H9 (cell line): ENCODE results near the gene SYVN1. TPM values are rescaled to one million over a fixed set of nuclear protein-coding genes. Genes with fewer than 3 reads are reported as not detected.

Experiments
- DNase-seq: peaks from one replicate; pipeline ENCODE4 v3.0.0-alpha.2; 2017
- H2AFZ ChIP-seq: one replicate; pipeline ENCODE4 v1.6.1; 2013; ENCODE audit warnings: mild to moderate bottlenecking, low read length, control low read depth, moderate library complexity
- H2AK5ac ChIP-seq: 2 replicates; pipeline ENCODE4 v1.6.1; 2013; ENCODE audit warnings: low read length, control low read depth, mixed read lengths; ENCODE audit not compliant: insufficient read length
- H2BK120ac ChIP-seq: one replicate; pipeline ENCODE4 v1.6.1; 2013; ENCODE audit warnings: low read depth, mild to moderate bottlenecking, low read length, control low read depth, inconsistent platforms; ENCODE audit not compliant: poor library complexity, severe bottlenecking
- H2BK12ac ChIP-seq: 2 replicates; pipeline ENCODE4 v1.6.1; 2013; ENCODE audit warnings: low read length, control low read depth, mixed read lengths, low read depth; ENCODE audit not compliant: insufficient read length
- H2BK15ac ChIP-seq: 2 replicates; pipeline ENCODE4 v1.6.1; 2013; ENCODE audit warnings: low read depth, low read length, control low read depth
- H2BK20ac ChIP-seq: one replicate; pipeline ENCODE4 v1.6.1; 2013; ENCODE audit warnings: low read depth, mild to moderate bottlenecking, low read length, control low read depth, inconsistent platforms; ENCODE audit not compliant: poor library complexity, severe bottlenecking
- H2BK5ac ChIP-seq: 2 replicates; pipeline ENCODE4 v1.6.1; 2013; ENCODE audit warnings: low read length, control low read depth, mixed read lengths; ENCODE audit not compliant: insufficient read length
- H3K14ac ChIP-seq: 2 replicates; pipeline ENCODE4 v1.6.1; 2013; ENCODE audit warnings: low read length, control low read depth; ENCODE audit not compliant: insufficient read depth
- H3K18ac ChIP-seq: 2 replicates; pipeline ENCODE4 v1.6.1; 2013; ENCODE audit warnings: low read depth, mild to moderate bottlenecking, mixed read lengths, low read length, control low read depth; ENCODE audit not compliant: insufficient read length
- H3K23ac ChIP-seq: 2 replicates; pipeline ENCODE4 v1.6.1; 2013; ENCODE audit warnings: low read length, control low read depth, mixed read lengths, low read depth; ENCODE audit not compliant: insufficient read length
- H3K23me2 ChIP-seq: 2 replicates; pipeline ENCODE4 v1.6.1; 2013; ENCODE audit warnings: low read depth, mild to moderate bottlenecking, mixed read lengths, low read length, control low read depth; ENCODE audit not compliant: insufficient read length, poor library complexity, severe bottlenecking
- H3K27ac ChIP-seq: 2 replicates; pipeline ENCODE4 v1.5.1; 2013; ENCODE audit warnings: low read length, control low read depth, mixed read lengths, low read depth; ENCODE audit not compliant: insufficient read length
- H3K27me3 ChIP-seq: 2 replicates; pipeline ENCODE4 v1.6.1; 2013; ENCODE audit warnings: low read length, control low read depth, inconsistent platforms; ENCODE audit not compliant: insufficient read depth
- H3K4ac ChIP-seq: 2 replicates; pipeline ENCODE4 v1.6.1; 2013; ENCODE audit warnings: low read depth, mild to moderate bottlenecking, control low read depth, inconsistent platforms, low read length, moderate library complexity
- H3K4me1 ChIP-seq: 2 replicates; pipeline ENCODE4 v1.6.1; 2013; ENCODE audit warnings: low read length, control low read depth, inconsistent platforms; ENCODE audit not compliant: insufficient read depth
- H3K4me2 ChIP-seq: 2 replicates; pipeline ENCODE4 v1.6.1; 2013; ENCODE audit warnings: low read length, control low read depth, mixed read lengths; ENCODE audit not compliant: insufficient read length, insufficient read depth
- H3K56ac ChIP-seq: 2 replicates; pipeline ENCODE4 v1.6.1; 2013; ENCODE audit warnings: low read depth, mild to moderate bottlenecking, mixed read lengths, low read length, control low read depth; ENCODE audit not compliant: insufficient read length
- H3K79me1 ChIP-seq: 2 replicates; pipeline ENCODE4 v1.6.1; 2013; ENCODE audit warnings: low read depth, mild to moderate bottlenecking, moderate library complexity, low read length, control low read depth, inconsistent platforms; ENCODE audit not compliant: insufficient read depth, poor library complexity, severe bottlenecking
- H3K79me2 ChIP-seq: 2 replicates; pipeline ENCODE4 v1.6.1; 2013; ENCODE audit warnings: low read length, control low read depth, inconsistent platforms; ENCODE audit not compliant: insufficient read depth
- H3K9ac ChIP-seq: 2 replicates; pipeline ENCODE4 v1.6.1; 2013; ENCODE audit warnings: low read length, control low read depth, mixed read lengths; ENCODE audit not compliant: insufficient read length; ENCODE audit errors: extremely low read depth
- H3K9me3 ChIP-seq: one replicate; pipeline ENCODE4 v1.6.1; 2013; ENCODE audit warnings: low read depth, low read length, inconsistent platforms; ENCODE audit not compliant: control insufficient read depth
- H3T11ph ChIP-seq: one replicate; pipeline ENCODE4 v1.6.1; 2013; ENCODE audit warnings: mild to moderate bottlenecking, low read length, control low read depth, inconsistent platforms
- H4K20me1 ChIP-seq: one replicate; pipeline ENCODE4 v1.6.1; 2013; ENCODE audit not compliant: control insufficient read depth, insufficient read length, insufficient read depth
- H4K5ac ChIP-seq: 2 replicates; pipeline ENCODE4 v1.6.1; 2013; ENCODE audit warnings: low read depth, mild to moderate bottlenecking, mixed read lengths, low read length, control low read depth; ENCODE audit not compliant: insufficient read length
- H4K8ac ChIP-seq: replicated peaks from 2 replicates; pipeline ENCODE4 v1.6.1; 2013; ENCODE audit warnings: low read length, control low read depth, mixed read lengths, low read depth; ENCODE audit not compliant: insufficient read length
- H4K91ac ChIP-seq: 2 replicates; pipeline ENCODE4 v1.6.1; 2013; ENCODE audit warnings: low read depth, mild to moderate bottlenecking, moderate library complexity, mixed read lengths, low read length, control low read depth; ENCODE audit not compliant: insufficient read length
- H3K27ac Mint-ChIP-seq, 3 experiments: 2 replicates in 2 of 3; 3 replicates in 1 of 3; pipeline ENCODE4 v1.8.0; 2020 to 2021; ENCODE audit warnings: mixed read lengths in 3 of 3, mild to moderate bottlenecking in 1 of 3, moderate library complexity in 1 of 3
- H3K27me3 Mint-ChIP-seq: 2 replicates; pipeline ENCODE4 v1.8.0; 2021; ENCODE audit warnings: low read depth, mild to moderate bottlenecking, moderate library complexity, mixed read lengths
- H3K36me3 Mint-ChIP-seq, 3 experiments: 2 replicates in 2 of 3; 3 replicates in 1 of 3; pipeline ENCODE4 v1.8.0; 2020 to 2021; ENCODE audit warnings: low read depth in 3 of 3, mixed read lengths in 3 of 3; ENCODE audit not compliant: insufficient read depth in 1 of 3
- H3K4me1 Mint-ChIP-seq, 2 experiments: 2 replicates each; pipeline ENCODE4 v1.8.0; 2020; ENCODE audit warnings: mixed read lengths in 2 of 2
- H3K4me3 Mint-ChIP-seq, 2 experiments: 2 replicates in 1 of 2; 3 replicates in 1 of 2; pipeline ENCODE4 v1.8.0; 2020 to 2021; ENCODE audit warnings: mild to moderate bottlenecking in 2 of 2, mixed read lengths in 2 of 2, moderate library complexity in 1 of 2
- H3K9me3 Mint-ChIP-seq, 2 experiments: 2 replicates in 1 of 2; 3 replicates in 1 of 2; pipeline ENCODE4 v1.8.0; 2020; ENCODE audit warnings: mild to moderate bottlenecking in 2 of 2, mixed read lengths in 2 of 2, moderate library complexity in 1 of 2
- CTCF ChIP-seq: fragments of 200-600 bp; sonication (generic); conservative IDR thresholded peaks from 3 replicates; pipeline ENCODE4 v1.8.0; 2021; ENCODE audit warnings: antibody characterized with exemption, mild to moderate bottlenecking
- WGBS: extraction: QIAGEN DNeasy Blood & Tissue Kit; methylation state at CpG from one replicate; pipeline ENCODE4 v1.1.7; 2013; ENCODE audit warnings: missing lambda C conversion rate, low lambda C conversion rate, mixed read lengths; ENCODE audit not compliant: insufficient read length; ENCODE audit errors: extremely low coverage; 5-methylcytosine and 5-hydroxymethylcytosine counted together
- total RNA-seq: library from RNA; stranded (reverse); gene quantifications from 2 replicates; pipeline ENCODE4 v1.2.1, GENCODE V29; 2021

Gene SYVN1
- total RNA-seq, 1 experiment from 2014 or later, result 31.6 TPM

GRCh38 chr11:65152122-65152521, 17.8 kb upstream of the SYVN1 start:
- peaks cover 12% of the 10 kb centered on the region for H3K27me3 Mint-ChIP-seq
- H2BK20ac ChIP-seq, result no peak overlapping the region
- H3K4me3 Mint-ChIP-seq, result no peak overlapping the region
- no peak overlapping the region for H3K23ac ChIP-seq
- no peaks in the 10 kb centered on the region for H3K36me3 Mint-ChIP-seq
- no CpG with 5 or more reads among the region's 2 CpGs for WGBS
- no peak overlapping the region for H2AK5ac ChIP-seq
- H3K27ac ChIP-seq, result no peak overlapping the region
- H3T11ph ChIP-seq, result no peak overlapping the region
- H3K23me2 ChIP-seq, result no peaks in the 10 kb centered on the region
- no peaks in the 10 kb centered on the region for H3K27me3 ChIP-seq
- no peak overlapping the region for H2BK12ac ChIP-seq
- peaks cover 3% of the 10 kb centered on the region in 2 experiments; a peak in 3 of 5 replicates for H3K9me3 Mint-ChIP-seq
- H2BK15ac ChIP-seq, result no peak overlapping the region
- H3K79me2 ChIP-seq, result no peaks in the 10 kb centered on the region
- no peak for TF ChIP-seq CTCF
- no peak overlapping the region for H3K56ac ChIP-seq
- H3K27ac Mint-ChIP-seq, result no peak overlapping the region
- no peak overlapping the region for H3K18ac ChIP-seq
- H3K79me1 ChIP-seq, result no peaks in the 10 kb centered on the region
- H2BK120ac ChIP-seq, result no peak overlapping the region
- H3K4me1 Mint-ChIP-seq, result peaks cover 5 to 6% of the 10 kb centered on the region in 2 experiments; a peak in 3 of 4 replicates
- no peak overlapping the region for H3K4ac ChIP-seq
- no peak overlapping the region for H2AFZ ChIP-seq
- no peak overlapping the region for H4K91ac ChIP-seq
- no peak for DNase-seq
- H3K4me1 ChIP-seq, result no peaks in the 10 kb centered on the region
- no peak overlapping the region for H2BK5ac ChIP-seq
- no peak overlapping the region for H3K4me2 ChIP-seq
- no peak overlapping the region for H3K14ac ChIP-seq
- no peak overlapping the region for H4K5ac ChIP-seq
- no peaks in the 10 kb centered on the region for H4K20me1 ChIP-seq
- H3K9ac ChIP-seq, result no peak overlapping the region
- no peaks in the 10 kb centered on the region for H3K9me3 ChIP-seq
- no peak overlapping the region for H4K8ac ChIP-seq
